GM23338 (cell line): ENCODE data around the gene PRRC2A. TPM values are rescaled to one million over a fixed set of nuclear protein-coding genes. Genes with fewer than 3 reads are reported as not detected.
A peak's percentile ranks its signal among the peaks of the same experiment; 100 is the strongest.

ENCODE experiments used
- ATAC-seq: fragments of 200-7000 bp; cut with Tn5 transposase; 3 replicates; pipeline ENCODE4 v1.9.1; 2020
- DNase-seq: peaks from one replicate; pipeline ENCODE4 v3.0.0-alpha.2; 2015; ENCODE audit warnings: low spot score
- H2AFZ ChIP-seq: fragments of 200-600 bp; sonication (generic); 2 replicates; pipeline ENCODE4 v1.8.0; 2016; ENCODE audit warnings: antibody characterized with exemption, mild to moderate bottlenecking, moderate library complexity
- H3F3A ChIP-seq: fragments of 200-600 bp; sonication (generic); replicated peaks from 2 replicates; pipeline ENCODE4 v1.8.0; 2017; ENCODE audit warnings: antibody characterized with exemption, mixed run types, low read depth
- H3K27ac ChIP-seq: fragments of 200-600 bp; sonication (generic); 2 replicates; pipeline ENCODE4 v1.6.1; 2016; ENCODE audit warnings: low read depth
- H3K27me3 ChIP-seq: fragments of 200-600 bp; sonication (generic); 2 replicates; pipeline ENCODE4 v1.8.0; 2016; ENCODE audit warnings: mild to moderate bottlenecking, mixed run types, moderate library complexity; ENCODE audit not compliant: insufficient read depth
- H3K36me3 ChIP-seq: fragments of 200-600 bp; sonication (generic); 2 replicates; pipeline ENCODE4 v1.8.0; 2016; ENCODE audit warnings: mild to moderate bottlenecking; ENCODE audit not compliant: insufficient read depth
- H3K4me1 ChIP-seq: fragments of 200-600 bp; sonication (generic); 2 replicates; pipeline ENCODE4 v1.8.0; 2016; ENCODE audit warnings: mild to moderate bottlenecking, moderate library complexity; ENCODE audit not compliant: insufficient read depth
- H3K4me2 ChIP-seq: fragments of 200-600 bp; sonication (generic); 2 replicates; pipeline ENCODE4 v1.7.1; 2017; ENCODE audit warnings: mixed run types
- H3K4me3 ChIP-seq: fragments of 200-600 bp; sonication (generic); 2 replicates; pipeline ENCODE4 v1.6.1; 2016; ENCODE audit warnings: mixed run types
- H3K79me2 ChIP-seq: fragments of 200-600 bp; sonication (generic); replicated peaks from 2 replicates; pipeline ENCODE4 v1.8.0; 2017; ENCODE audit warnings: mild to moderate bottlenecking; ENCODE audit not compliant: insufficient read depth
- H3K9me2 ChIP-seq: fragments of 200-600 bp; sonication (generic); 2 replicates; pipeline ENCODE4 v1.8.0; 2017; ENCODE audit not compliant: insufficient read depth
- H4K20me1 ChIP-seq: fragments of 200-600 bp; sonication (generic); replicated peaks from 2 replicates; pipeline ENCODE4 v1.8.0; 2017; ENCODE audit warnings: mild to moderate bottlenecking; ENCODE audit not compliant: insufficient read depth
- H3K27ac Mint-ChIP-seq: 2 replicates; pipeline ENCODE4 v1.8.0; 2020; ENCODE audit warnings: inconsistent platforms, mild to moderate bottlenecking, moderate library complexity, mixed read lengths
- H3K27me3 Mint-ChIP-seq: 3 replicates; pipeline ENCODE4 v1.8.0; 2022; ENCODE audit warnings: low read depth, mild to moderate bottlenecking, moderate library complexity, mixed read lengths, inconsistent platforms; ENCODE audit not compliant: insufficient read depth, poor library complexity
- H3K36me3 Mint-ChIP-seq: 3 replicates; pipeline ENCODE4 v1.8.0; 2021; ENCODE audit warnings: low read depth, mild to moderate bottlenecking, inconsistent platforms, moderate library complexity, mixed read lengths
- H3K4me1 Mint-ChIP-seq: 3 replicates; pipeline ENCODE4 v1.8.0; 2020; ENCODE audit warnings: mild to moderate bottlenecking, inconsistent platforms, mixed read lengths
- H3K4me3 Mint-ChIP-seq: 3 replicates; pipeline ENCODE4 v1.8.0; 2021; ENCODE audit warnings: moderate library complexity, mild to moderate bottlenecking, inconsistent platforms, mixed read lengths
- H3K9me3 Mint-ChIP-seq: 3 replicates; pipeline ENCODE4 v1.8.0; 2020; ENCODE audit warnings: moderate library complexity, mild to moderate bottlenecking, inconsistent platforms, mixed read lengths
- CTCF ChIP-seq, 2 experiments: fragments of 200-600 bp in 1 of 2; sonication (generic) in 1 of 2; conservative IDR thresholded peaks; 2 replicates each; pipeline versions ENCODE4 v1.5.1 to v1.6.1; 2016 to 2017; ENCODE audit warnings: antibody characterized with exemption in 2 of 2, low read depth in 2 of 2, mild to moderate bottlenecking in 2 of 2, moderate library complexity in 1 of 2
- EZH2phosphoT487 ChIP-seq: fragments of 200-600 bp; sonication (generic); IDR thresholded peaks from one replicate; pipeline ENCODE4 v1.8.1; 2018; ENCODE audit warnings: antibody characterized with exemption; ENCODE audit not compliant: unreplicated experiment
- POLR2AphosphoS5 ChIP-seq: IDR thresholded peaks from 2 replicates; pipeline ENCODE4 v1.6.1; 2016; ENCODE audit warnings: antibody characterized with exemption, low read depth
- STAT1 ChIP-seq: IDR thresholded peaks from one replicate; pipeline ENCODE4 v1.6.1; 2016; ENCODE audit warnings: antibody characterized with exemption; ENCODE audit not compliant: unreplicated experiment
- polyA plus RNA-seq: library from polyadenylated mRNA; unstranded; fragments of >200 nt; fragmentation: Nextera tagmentation; extraction: Ambion mirVana; gene quantifications from 2 replicates; pipeline ENCODE4 v1.2.1, GENCODE V29; 2016
- total RNA-seq: library from RNA; depleted of rRNA; stranded (reverse); fragments of >200 nt; shearing (Covaris generic); gene quantifications from 2 replicates; pipeline ENCODE4 v1.2.3, GENCODE V29; 2014

Gene PRRC2A
- total and polyA plus RNA-seq, 2 experiments from 2014 or later, result 213 to 273 TPM

GRCh38 chr6:31663126-31663960 lies 42.8 kb downstream of the PRRC2A start:
- H3K4me1 ChIP-seq, result peaks cover 26% of the 10 kb centered on the region
- H3K4me3 Mint-ChIP-seq, result peak overlapping the region; percentile 93
- H3K9me2 ChIP-seq, result no peaks in the 10 kb centered on the region
- peaks cover 21% of the 10 kb centered on the region; the same call in 1 of the 2 replicates for H3F3A ChIP-seq
- H2AFZ ChIP-seq, result no peak overlapping the region
- peaks cover 61% of the 10 kb centered on the region for H3K36me3 Mint-ChIP-seq
- H3K27me3 Mint-ChIP-seq, result peaks cover 30% of the 10 kb centered on the region
- peaks cover 60% of the 10 kb centered on the region for H3K79me2 ChIP-seq
- peak overlapping the region; percentile 89 for H3K4me2 ChIP-seq
- peak overlapping the region; percentile 98; the same call in 1 of the 2 replicates for H3K27ac Mint-ChIP-seq
- DNase-seq (no peak), ATAC-seq (no peak)
- TF ChIP-seq CTCF (conservative IDR thresholded peaks at IDR 0.05; ENCODE audit: low read depth in 2 of 2), result no peak
- no peaks in the 10 kb centered on the region; the same call in 2 of the 3 replicates for H3K9me3 Mint-ChIP-seq
- H3K36me3 ChIP-seq, result peaks cover 27% of the 10 kb centered on the region
- peaks cover 12% of the 10 kb centered on the region for H4K20me1 ChIP-seq
- peak overlapping the region; percentile 94 for H3K27ac ChIP-seq
- H3K27me3 ChIP-seq, result no peaks in the 10 kb centered on the region
- H3K4me1 Mint-ChIP-seq, result peaks cover 46% of the 10 kb centered on the region
- peak overlapping the region; percentile 97 for H3K4me3 ChIP-seq

- Histone ChIP-seq H3K4me2 (peak overlapping the region; percentile 89), H3K79me2 (peaks cover 56% of the 10 kb centered on the region), H3K36me3 (peaks cover 34% of the 10 kb centered on the region), H3K27ac (peak overlapping the region; percentile 94), H3K4me3 (peak overlapping the region; percentile 97), H3K9me2 (no peaks in the 10 kb centered on the region), H2AFZ (no peak overlapping the region), H3K4me1 (peaks cover 26% of the 10 kb centered on the region), H3F3A (peaks cover 21% of the 10 kb centered on the region; the same call in 1 of the 2 replicates), H4K20me1 (peaks cover 12% of the 10 kb centered on the region), H3K27me3 (no peaks in the 10 kb centered on the region)
- peaks cover 43% of the 10 kb centered on the region for H3K4me1 Mint-ChIP-seq
- no peak for ATAC-seq
- H3K36me3 Mint-ChIP-seq, result peaks cover 69% of the 10 kb centered on the region
- H3K9me3 Mint-ChIP-seq, result no peaks in the 10 kb centered on the region; the same call in 2 of the 3 replicates
- H3K27me3 Mint-ChIP-seq, result peaks cover 23% of the 10 kb centered on the region
- TF ChIP-seq POLR2AphosphoS5 (no peak), CTCF (conservative IDR thresholded peaks at IDR 0.05; ENCODE audit: low read depth in 2 of 2) (peak in 1 of 2 experiments; percentile 8; a peak in 1 of 4 replicates), STAT1 (no peak), EZH2phosphoT487 (no peak)
- H3K4me3 Mint-ChIP-seq, result peak overlapping the region; percentile 93
- peak overlapping the region; percentile 98 for H3K27ac Mint-ChIP-seq
- no peak for DNase-seq
Observed at GRCh38 chr6:31663961-31664789, 43.7 kb downstream of the PRRC2A start.
